PC-9 (cell line): Measurements from ENCODE around the gene IRX5.

ENCODE experiments used
- EZH2 ChIP-seq: fragments of 200-600 bp; sonication (generic); IDR thresholded peaks from 2 replicates; pipeline ENCODE4 v1.8.0; 2017; ENCODE audit warnings: antibody characterized with exemption, low read depth
- TF ChIP-seq, protein P1 (sequence below): fragments of 200-600 bp; sonication (generic); conservative IDR thresholded peaks from 2 replicates; pipeline ENCODE4 v1.6.1; 2017; ENCODE audit warnings: mixed run types, antibody characterized with exemption, mild to moderate bottlenecking, moderate library complexity

DNA sequence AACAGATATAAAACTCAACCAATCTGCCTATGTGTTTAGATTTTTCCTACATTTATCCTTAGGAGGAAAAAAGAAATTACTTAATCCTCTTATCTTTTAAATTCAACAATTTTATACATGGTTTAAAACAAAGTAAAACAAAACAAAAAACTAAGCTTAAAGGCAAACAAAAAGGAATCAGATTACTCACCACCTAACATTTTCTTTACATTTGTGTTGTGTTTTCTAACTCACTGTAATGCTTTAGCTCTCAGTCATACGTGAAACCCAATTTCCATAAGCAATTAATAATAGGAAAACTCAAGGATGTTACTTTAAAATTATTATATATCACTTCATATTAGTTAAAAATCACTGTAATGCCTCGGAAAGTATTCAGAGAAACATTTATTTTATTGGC is 6.7 kb upstream of the IRX5 start:
- TF ChIP-seq, protein P1, sequence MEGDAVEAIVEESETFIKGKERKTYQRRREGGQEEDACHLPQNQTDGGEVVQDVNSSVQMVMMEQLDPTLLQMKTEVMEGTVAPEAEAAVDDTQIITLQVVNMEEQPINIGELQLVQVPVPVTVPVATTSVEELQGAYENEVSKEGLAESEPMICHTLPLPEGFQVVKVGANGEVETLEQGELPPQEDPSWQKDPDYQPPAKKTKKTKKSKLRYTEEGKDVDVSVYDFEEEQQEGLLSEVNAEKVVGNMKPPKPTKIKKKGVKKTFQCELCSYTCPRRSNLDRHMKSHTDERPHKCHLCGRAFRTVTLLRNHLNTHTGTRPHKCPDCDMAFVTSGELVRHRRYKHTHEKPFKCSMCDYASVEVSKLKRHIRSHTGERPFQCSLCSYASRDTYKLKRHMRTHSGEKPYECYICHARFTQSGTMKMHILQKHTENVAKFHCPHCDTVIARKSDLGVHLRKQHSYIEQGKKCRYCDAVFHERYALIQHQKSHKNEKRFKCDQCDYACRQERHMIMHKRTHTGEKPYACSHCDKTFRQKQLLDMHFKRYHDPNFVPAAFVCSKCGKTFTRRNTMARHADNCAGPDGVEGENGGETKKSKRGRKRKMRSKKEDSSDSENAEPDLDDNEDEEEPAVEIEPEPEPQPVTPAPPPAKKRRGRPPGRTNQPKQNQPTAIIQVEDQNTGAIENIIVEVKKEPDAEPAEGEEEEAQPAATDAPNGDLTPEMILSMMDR: no peak
- no peak for TF ChIP-seq EZH2
